GM19238 (cell line): Measurements from ENCODE around the gene CIDEB.

Source experiments
- DNase-seq: peaks from one replicate; pipeline ENCODE4 v3.0.0; 2011; ENCODE audit warnings: low spot score; ENCODE audit not compliant: insufficient read length

Gene CIDEB

DNA sequence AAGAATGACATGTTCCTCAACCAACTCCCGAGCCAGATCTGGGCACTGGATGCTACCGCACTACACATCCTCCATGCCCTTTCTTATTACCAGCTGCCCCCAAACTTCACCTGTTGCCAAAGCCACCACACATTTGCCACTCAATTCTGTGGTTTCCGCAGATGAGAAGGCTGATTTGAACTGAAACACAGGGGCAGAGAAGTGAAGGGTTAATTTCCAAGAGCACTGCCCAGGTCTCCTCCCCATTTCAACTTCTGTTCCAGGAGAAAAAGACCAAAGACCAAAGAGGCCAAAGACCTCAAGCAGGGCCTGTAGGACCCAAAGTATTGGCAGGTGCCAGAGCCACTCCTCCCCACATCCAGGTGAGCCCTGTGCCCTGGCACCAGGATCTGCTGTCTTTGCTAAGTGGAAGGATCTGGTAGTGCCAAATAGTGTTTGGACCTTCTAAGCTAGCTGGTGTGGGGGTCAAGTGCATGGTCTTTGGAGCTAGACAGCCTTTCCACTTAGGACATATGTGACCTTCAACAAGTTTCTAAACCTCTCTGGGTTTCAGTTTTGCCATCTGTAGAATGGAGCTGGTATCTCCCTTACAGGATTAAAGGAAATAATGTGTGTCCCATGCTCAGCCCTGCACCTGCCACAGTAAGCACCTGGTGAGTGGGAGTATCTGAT lies 16.2 kb downstream of the CIDEB start:
- DNase-seq, result no peak

DNA sequence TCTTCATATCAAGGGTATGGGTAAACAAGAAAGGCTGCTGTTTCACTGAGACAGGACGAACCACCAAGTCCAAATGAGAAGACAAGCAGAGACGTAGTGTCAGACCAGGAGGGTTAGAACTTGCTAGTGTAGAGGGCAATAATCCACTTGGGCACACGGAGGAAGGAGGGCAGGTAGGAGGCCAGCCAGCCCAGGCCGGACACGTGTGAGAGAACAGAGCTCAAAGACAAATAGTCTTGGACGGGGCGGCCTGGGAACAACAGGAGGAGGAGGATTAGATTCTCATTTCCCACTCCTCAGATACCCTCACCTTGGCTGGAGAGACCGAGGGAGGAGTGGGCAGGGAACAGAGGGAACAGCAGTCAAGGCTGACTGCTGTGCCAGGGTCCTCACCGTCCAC lies 17.0 kb downstream of the CIDEB start:
- DNase-seq, result no peak

DNA sequence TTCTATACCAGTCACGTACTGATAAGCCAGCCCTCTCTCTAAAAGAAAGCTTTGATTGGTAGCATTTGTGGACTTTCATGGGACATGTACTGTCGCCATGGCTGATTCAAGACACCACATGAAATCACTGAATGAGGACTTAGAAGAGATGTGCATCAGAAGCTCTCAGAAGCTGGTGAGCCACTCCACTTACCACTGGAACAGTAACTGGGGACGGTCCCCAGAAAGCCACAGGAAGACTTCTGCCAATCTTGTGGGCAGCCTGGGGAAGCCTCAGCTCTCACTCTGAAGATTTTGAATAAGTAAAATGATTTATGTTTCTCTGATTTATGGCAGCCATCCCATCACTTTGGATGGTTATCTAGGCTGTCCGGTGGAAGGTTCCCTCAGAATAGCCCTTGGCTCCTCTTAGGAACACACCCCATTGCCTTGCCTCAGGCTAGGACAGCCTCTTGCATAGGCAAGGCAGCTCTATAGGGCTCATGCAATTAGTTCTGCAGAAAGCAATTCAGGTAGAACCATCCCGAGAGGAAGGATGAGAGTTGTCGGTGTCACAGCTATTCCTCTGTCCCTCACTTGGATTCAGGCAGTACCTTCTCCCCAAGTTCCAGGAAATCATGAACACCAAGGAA lies 18.0 kb downstream of the CIDEB start:
- DNase-seq, result no peak

DNA sequence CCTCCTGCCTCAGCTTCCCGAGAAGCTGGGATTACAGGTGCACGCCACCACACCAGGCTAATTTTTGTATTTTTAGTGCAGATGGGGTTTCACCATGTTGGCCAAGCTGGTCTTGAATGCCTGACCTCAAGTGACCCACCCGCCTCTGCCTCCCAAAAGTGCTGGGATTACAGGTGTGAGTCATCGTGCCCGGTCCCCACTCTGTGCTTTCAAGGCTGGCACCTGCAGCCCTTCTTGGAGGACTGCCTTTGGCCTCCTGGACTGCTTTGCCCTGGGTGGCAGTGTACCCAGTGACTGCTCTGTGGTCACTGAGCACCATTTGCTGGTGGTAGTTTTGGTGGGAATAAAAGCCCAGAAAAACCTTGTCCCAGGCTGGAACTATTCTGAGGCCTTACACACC lies 20.8 kb downstream of the CIDEB start:
- DNase-seq, result no peak

DNA sequence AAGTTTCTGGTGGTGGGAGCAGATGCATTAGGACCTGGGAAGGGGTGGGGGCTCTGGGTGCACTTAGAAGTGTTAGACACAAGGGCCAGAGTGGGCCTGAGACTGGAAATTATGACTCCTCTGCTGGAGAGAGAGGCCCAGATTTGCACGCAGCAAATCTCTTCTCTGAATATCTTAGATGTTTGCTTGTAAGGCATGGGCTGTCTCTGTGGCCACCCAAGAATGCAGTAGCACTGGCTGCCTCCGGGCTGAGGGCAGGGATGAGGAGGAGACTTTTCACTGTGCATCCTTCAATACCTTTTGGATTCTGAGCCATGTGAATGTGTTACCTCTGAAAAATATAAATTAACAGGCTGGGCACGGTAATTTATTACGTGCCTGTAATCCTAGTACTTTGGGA lies 22.4 kb downstream of the CIDEB start:
- no peak for DNase-seq

DNA sequence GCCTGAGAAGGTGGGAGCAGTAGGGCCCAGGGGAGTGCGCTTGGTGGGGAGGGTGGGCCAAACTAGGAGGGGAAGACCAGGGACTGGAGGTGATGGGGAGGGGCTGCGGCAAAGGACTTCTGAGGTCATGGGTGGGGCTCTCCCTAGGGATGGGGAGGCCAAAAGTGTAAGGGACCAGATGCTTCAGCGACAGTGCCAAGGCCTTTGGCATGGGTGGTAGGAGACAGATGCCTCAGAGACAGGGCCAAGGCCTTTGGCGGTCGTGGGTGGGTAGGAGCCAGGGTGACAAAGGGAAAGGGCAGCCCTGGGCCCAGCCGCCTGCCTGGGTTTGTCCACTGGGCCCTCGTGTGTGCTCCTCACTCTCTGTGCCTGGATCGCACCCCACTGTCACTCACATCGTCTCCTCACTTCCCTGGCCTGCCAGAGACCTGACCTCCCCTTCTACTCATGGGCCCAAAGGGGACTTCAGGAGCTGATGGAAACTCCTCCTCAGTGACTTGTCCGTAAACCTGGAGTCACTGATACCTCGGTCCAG lies 23.2 kb downstream of the CIDEB start:
- no peak for DNase-seq

DNA sequence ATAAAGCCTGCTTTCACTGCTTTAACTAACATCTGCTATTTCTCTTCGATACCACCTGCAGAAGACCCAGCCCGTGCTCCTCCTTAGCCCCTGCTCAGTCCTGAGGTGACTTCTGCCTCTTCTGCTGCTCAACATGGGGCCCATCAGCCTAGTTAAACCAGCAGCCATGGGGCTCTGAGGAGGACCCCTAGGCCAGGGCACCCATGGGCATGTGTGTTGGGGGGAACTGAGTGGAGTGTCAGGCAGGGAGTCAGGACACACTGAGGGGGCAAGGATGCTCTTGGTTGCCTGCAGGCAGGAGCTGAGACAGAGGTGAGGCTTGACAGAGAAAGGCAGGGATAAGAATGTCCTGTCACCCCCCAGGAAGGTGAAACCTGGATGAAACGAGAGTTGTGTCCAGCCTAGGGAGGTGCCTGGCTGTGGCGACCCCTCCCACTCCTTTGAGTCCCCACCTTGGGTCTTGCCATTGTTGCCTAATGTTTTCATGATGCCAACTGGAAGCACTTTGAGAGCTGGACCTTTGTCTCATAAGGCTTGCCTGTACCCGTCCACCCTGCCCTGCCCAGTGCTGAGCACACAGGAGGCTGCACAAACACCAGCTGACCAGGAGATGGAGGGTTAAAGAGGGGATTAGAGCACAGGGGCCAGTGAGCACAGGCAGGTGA lies 23.8 kb downstream of the CIDEB start:
- DNase-seq, result no peak

DNA sequence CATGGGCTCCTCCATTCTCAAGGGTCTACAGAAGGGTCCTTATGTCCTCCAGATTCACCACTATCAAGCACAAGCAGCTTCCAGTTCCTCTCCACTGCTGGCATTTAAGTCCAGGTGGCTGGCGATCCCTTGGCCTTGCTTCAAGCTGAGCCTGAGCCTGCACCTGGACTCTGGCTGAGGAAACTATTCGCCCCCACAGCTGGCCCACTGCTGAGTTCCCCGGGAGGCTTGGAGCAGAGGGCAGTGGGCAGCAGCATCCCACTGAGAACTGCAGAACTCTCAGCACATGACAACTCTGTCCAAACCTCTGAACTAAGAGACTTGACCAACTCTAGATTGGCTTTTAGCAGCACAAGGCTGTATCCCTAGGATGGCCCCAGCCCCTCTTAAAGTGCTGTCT lies 25.0 kb downstream of the CIDEB start:
- DNase-seq, result no peak

DNA sequence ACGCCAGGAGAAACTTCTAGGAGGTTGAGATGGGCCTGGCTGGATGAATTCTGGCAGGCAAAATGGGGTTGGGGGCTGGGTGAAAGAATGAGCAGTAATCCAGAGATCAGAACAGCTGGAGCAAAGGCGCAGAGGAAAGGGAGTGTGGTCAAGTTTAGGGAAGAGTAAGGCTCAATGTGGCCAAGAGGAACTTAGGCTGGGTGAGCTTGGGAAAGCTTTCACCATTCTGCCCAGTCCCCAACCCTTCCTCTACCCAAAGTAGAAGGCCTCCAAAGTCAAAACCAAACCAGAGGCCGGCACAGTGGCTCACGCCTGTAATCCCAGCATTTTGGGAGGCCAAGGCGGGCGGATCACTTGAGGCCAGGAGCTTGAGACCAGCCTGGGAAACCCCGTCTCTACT lies 26.1 kb downstream of the CIDEB start:
- DNase-seq, result no peak

DNA sequence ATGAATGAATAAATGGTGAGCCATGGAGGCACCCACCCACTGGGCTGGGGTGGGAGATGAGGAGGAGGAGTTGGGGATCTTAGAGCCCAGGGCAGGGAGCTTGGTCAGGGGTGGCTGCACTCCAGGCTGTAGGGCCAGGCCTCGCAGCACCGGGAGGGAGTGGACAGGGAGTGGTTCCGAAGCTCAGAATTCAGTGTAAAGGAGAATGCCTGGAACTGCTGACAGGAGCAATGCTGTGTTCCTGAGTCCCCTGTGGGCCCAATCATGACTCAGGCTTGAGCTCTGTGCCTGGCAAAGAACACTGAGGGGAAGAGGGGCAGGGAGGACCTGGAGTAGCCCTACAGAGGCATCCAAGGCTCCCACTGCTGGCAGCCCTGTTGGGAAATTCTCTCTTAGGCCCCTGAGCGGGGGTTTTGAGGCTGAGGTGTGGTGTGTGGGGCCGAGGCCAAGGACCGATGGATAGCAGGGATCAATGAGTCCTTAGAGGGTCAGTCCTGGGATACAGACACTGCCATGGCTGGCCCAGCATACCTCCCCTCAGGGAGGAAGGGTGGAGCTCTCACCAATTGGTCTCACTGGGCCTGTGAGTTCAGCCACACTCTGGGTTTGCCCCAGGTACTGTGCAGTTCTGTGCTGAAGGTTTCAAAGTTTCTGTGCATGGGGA lies 26.8 kb downstream of the CIDEB start:
- no peak for DNase-seq

DNA sequence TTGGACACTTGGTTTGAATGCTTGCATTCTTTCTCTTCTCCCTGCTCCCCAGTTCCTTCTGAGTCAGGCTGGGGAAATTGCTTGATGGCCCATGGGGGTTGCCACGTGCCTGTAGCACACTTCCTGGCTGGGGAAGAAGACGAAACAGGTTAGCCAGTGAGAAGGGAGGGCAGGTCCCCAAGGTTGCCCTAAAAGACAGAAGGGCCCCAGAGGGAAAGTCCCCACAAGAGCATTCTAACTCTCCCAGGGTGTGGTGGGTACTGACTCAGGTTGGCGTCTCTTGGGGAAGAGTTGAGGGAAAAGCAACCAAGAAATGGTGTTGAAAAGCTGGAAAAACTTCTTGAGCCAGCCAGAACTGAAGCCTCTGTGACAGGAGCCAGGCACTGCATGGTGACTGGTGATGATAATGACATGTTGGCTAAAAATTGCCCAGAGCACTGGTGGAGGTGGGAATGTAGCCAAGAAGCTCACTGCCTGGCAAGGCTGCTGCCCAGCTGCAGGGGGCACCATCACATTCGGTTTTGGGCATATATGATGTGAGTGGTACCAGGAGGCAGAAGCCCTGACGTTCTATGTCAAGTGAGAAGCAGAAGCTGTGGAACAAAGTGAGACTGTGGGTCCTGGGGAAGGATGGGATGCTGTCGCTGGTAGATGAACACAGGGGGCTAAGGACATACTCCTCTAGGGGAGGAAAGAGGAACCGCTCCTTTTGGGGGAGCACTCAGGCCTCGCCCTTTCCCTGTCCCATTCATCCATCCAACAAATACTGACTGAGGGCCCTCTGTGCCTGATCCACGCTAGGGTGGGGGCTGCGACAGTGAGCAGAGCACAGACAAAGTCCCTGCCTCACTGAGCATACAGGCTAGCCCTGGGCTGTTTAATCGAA lies 28.2 kb downstream of the CIDEB start:
- DNase-seq, result no peak

DNA sequence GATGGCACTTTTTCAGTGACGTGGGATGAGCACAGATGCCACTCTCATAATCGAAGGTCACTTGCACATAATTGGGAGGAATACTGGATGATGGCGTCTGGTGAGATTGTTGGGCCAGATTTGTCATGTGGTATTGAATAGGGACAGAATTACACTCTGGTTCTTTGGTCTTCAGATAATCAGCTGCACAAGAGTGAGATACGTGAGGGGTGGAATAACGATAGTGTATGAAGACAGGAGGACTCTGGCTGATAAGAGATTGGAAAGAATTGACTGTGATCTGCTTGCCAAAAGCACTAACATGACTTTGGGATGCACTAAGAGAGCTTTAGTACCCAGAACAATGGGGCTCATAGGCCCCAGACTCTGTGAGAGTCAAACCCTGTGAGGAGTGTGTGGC lies 29.4 kb downstream of the CIDEB start:
- DNase-seq, result no peak

DNA sequence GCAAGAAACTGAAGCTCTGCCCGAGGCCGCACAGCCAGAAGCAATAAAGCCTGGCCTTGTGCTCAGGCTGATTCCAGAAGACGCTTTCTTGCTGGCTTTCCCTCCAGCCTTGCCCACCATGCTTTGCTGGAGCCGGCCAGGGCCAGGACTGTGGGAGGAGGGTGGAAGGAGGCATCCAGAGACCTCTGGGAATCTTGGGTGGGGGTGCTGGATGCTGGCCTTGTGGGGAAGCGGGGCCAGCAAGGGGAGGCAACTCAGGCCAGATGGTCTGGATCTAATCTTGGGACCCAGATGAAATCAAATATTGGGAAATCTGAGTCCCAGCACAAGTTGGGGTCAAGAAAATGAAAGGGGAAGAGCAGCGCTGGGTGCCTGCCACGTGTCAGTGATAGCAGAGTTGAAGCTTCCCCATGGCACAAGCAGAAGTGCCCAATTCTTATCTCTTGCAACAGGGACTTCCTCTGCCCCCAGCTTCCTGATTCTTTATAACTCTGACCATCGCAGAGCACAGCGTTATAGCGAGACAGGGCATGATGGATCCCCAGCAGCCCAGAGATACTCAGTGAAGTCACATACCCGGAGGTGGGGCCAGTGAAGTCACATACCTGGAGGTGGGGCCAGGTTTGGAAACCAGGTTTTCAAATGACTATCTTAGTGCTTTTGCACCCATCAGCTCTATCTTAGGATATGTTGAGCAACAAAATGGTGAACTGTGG lies 30.0 kb downstream of the CIDEB start:
- no peak for DNase-seq

DNA sequence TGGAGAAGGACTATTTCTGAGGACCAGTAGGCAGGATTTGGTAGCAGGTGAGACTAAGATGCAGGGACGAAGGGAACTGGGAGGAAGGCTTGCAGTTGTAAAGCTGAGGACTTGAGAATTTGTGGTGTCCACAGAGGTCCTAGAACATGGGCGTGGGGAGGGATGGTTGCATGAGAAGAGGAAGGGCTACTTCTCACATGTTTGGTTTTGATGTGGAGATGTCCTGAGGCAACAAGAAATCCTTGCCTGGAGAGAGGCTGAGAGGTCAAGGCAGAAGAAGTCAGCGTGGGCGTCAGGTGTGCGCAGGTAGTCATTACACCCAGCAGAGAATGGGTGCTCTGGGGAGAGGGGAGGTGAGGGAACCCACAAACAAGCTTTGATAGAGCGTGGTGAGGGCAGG lies 30.7 kb downstream of the CIDEB start:
- no peak for DNase-seq

DNA sequence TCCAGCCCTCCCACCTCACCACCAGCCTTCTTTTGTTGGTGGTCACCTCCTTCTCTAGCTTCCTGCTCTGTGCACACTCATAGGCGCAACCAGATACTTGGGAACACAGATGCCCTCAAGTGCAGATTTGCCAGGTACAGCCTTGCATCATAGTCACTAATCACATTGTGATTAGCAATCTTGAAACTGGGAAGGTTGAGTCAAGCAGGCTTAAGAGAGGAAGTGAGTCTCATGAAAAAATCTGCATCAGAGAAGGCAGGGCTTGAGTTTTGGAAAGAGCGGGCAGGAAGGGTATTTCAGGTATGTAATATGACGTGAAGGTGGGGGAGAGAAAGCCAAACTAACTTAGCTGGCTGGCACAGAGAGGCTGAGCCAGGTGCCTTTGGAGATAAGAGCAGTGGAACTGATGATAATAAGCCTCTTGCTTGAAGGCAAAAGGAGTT lies 33.7 kb downstream of the CIDEB start:
- DNase-seq, result peak; percentile 74

DNA sequence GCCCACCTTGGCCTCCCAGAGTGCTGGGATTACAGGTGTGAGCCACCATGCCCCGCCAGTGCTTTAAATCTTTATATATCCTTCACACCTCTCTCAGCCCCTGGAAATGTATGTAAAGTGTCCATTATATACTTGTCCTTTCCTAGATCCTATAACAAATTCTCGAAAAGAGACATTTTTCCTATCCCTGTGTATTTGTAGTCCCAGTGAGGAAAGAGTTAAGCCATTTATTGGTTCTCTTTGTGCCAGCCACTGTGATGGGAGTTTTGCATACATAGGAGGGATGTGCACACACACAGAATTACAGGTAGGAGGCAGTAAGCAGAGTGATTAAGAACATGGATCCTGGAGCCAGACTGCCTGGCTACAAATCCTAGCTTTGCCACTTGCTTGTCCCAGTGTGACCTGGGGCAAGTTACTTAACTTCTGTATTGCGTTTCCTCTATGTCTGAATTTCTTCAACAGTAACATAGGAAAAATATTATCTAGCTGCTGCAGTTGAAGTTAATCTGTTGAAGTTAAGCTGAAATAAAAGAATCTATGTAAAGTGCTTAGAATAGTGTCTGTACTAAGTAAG lies 34.3 kb downstream of the CIDEB start:
- DNase-seq, result no peak

DNA sequence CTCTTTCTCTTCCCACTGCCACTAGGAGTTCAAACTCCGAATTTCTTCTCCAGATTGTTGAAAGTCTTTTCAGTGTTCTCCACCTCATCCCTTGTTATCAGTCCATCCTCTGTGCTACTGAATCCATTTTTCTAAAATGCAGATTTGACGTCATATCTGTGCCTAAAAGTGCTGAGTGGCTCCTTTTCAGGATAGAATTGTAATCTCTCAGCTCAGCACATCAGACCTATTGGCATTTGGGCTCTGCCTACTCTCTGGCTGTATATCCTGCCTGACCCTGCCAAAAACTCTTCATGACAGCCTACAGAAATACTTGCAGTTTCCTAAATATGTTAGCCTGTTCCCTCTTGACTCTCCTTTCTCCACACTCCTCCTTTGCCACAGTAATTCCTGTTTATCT lies 35.3 kb downstream of the CIDEB start:
- DNase-seq, result no peak

DNA sequence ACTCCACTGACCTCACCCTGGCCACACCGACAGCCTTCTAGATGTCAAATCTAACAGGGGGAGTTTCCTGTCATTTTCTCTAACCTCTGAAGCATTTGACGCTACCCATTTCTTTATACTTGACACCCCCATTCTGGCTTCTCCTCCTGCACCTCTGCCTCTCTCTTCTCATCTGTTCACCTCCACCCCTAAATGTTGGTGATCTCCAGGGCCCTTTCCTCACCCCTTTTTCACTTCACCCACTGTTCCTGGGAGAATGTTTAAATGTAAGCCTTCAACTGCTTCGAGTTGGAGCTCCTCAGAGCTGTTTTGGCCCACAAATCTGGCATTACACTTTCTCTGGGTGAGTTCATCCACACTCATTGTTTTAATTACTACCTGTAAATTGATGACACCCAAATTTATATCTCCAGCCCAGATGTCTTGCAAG lies 35.9 kb downstream of the CIDEB start:
- no peak for DNase-seq

DNA sequence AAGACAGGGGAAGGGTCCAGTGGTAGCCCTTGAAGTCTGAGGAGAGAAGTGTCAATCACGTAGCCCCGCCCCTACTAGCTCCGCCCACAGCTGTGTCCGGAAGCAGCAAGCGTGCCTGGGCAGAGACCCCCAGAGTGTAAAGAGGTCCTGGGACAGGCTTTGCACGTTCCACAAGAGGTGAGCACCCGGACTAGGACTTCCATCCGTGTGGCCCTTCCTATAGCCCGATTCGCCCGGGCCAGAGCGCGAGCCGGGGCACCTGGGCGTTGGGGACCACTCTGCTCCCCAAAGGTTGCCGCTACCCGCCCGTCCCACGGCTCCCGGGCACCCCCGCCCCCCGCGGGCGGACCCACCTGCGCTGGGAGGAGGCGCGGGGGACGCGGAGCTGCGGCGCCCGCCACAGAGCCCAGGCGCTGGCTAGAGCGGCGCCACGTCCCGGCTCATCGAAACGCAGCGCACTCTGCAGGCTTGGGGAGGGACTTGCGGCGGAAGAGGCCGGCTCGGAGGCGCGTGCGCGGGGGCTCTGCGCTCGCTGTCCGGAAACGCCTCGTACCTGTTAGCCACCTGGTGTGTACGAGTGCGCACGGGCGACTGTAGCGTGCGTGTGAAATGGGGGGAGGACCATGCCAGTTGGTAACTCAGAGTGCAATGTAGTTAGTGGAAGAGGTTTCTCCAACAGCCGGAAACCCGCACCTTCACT lies 36.5 kb downstream of the CIDEB start, which contains the start of gene RABGGTA:
Gene RABGGTA, minus strand, starts transcription at position 464 of the 700 bp plus-strand sequence. CDS start 482 bp downstream, outside the sequence.
- peak; percentile 97 for DNase-seq
